Neural cell (in vitro differentiated cells): ENCODE measurements around the gene VMP1. TPM values are rescaled to one million over a fixed set of nuclear protein-coding genes. Genes with fewer than 3 reads are reported as not detected.
"Not testable (repeated sequence)": the region's sequence is repeated elsewhere in the genome, so short reads cannot be mapped to it uniquely, and the experiment has no call there.

Source experiments
- H2AFZ ChIP-seq: fragments of 200-600, 300-800 bp; sonication (generic), shearing (Covaris generic); 2 replicates; pipeline ENCODE4 v1.6.0; 2014; ENCODE audit warnings: low read depth, mild to moderate bottlenecking, antibody characterized with exemption, low read length, moderate library complexity
- H3F3A ChIP-seq: fragments of 200-600 bp; shearing (Covaris generic); 2 replicates; pipeline ENCODE4 v1.6.1; 2016; ENCODE audit warnings: mild to moderate bottlenecking, moderate library complexity, mixed read lengths, antibody characterized with exemption, low read length; ENCODE audit not compliant: insufficient read depth, poor library complexity, severe bottlenecking
- H3K27ac ChIP-seq: fragments of 200-600, 300-800 bp; sonication (generic), shearing (Covaris generic); 2 replicates; pipeline ENCODE4 v1.5.1; 2014; ENCODE audit warnings: mild to moderate bottlenecking, low read length, moderate library complexity
- H3K27me3 ChIP-seq: fragments of 300-800, 200-600 bp; sonication (generic), shearing (Covaris generic); 2 replicates; pipeline ENCODE4 v1.6.0; 2014; ENCODE audit warnings: mild to moderate bottlenecking, low read depth, low read length, moderate library complexity; ENCODE audit not compliant: insufficient read depth
- H3K36me3 ChIP-seq: fragments of 300-800, 200-600 bp; sonication (generic), shearing (Covaris generic); 2 replicates; pipeline ENCODE4 v1.5.1; 2014; ENCODE audit warnings: mild to moderate bottlenecking, antibody characterized with exemption, low read length, moderate library complexity; ENCODE audit not compliant: insufficient read depth
- H3K4me2 ChIP-seq: fragments of 300-800, 200-600 bp; sonication (generic), shearing (Covaris generic); 2 replicates; pipeline ENCODE4 v1.6.0; 2014; ENCODE audit warnings: mild to moderate bottlenecking, low read length
- H3K4me3 ChIP-seq: fragments of 300-800, 200-600 bp; sonication (generic), shearing (Covaris generic); 2 replicates; pipeline ENCODE4 v1.5.1; 2014; ENCODE audit warnings: mild to moderate bottlenecking, low read length, moderate library complexity
- H3K79me2 ChIP-seq: fragments of 200-600 bp; shearing (Covaris generic); replicated peaks from 2 replicates; pipeline ENCODE4 v1.6.0; 2014; ENCODE audit warnings: mild to moderate bottlenecking, low read length, moderate library complexity; ENCODE audit not compliant: insufficient read depth
- H3K9ac ChIP-seq: fragments of 300-800, 200-600 bp; sonication (generic), shearing (Covaris generic); 2 replicates; pipeline ENCODE4 v1.6.1; 2016; ENCODE audit warnings: mild to moderate bottlenecking, low read length, mixed read lengths
- H3K9me2 ChIP-seq: fragments of 200-600 bp; shearing (Covaris generic); 2 replicates; pipeline ENCODE4 v1.6.1; 2016; ENCODE audit warnings: mild to moderate bottlenecking, low read length, mixed read lengths; ENCODE audit not compliant: insufficient read depth
- H3K9me3 ChIP-seq: fragments of 200-600, 300-800 bp; sonication (generic), shearing (Covaris generic); 2 replicates; pipeline ENCODE4 v1.6.1; 2016; ENCODE audit warnings: mild to moderate bottlenecking, mixed run types, low read length, moderate library complexity, mixed read lengths
- H4K20me1 ChIP-seq: fragments of 200-600 bp; shearing (Covaris generic); 2 replicates; pipeline ENCODE4 v1.6.1; 2016; ENCODE audit warnings: mild to moderate bottlenecking, mixed run types; ENCODE audit not compliant: insufficient read depth
- EP300 ChIP-seq: fragments of 450-650 bp; conservative IDR thresholded peaks from 2 replicates; pipeline ENCODE4 v1.6.1; 2014; ENCODE audit warnings: antibody characterized with exemption, mild to moderate bottlenecking, moderate library complexity; ENCODE audit not compliant: poor library complexity, severe bottlenecking
- EZH2 ChIP-seq: fragments of 200-600, 300-800 bp; shearing (Covaris generic), sonication (generic); IDR thresholded peaks from 2 replicates; pipeline ENCODE4 v1.6.1; 2014; ENCODE audit warnings: antibody characterized with exemption, low read length, borderline replicate concordance, mild to moderate bottlenecking; ENCODE audit not compliant: insufficient read depth, poor library complexity, severe bottlenecking
- MXI1 ChIP-seq: fragments of 450-650 bp; conservative IDR thresholded peaks from 2 replicates; pipeline ENCODE4 v1.6.1; 2014; ENCODE audit warnings: antibody characterized with exemption, mild to moderate bottlenecking; ENCODE audit not compliant: poor library complexity, severe bottlenecking
- POLR2AphosphoS5 ChIP-seq: IDR thresholded peaks from 2 replicates; pipeline ENCODE4 v1.6.1; 2012
- RAD21 ChIP-seq: fragments of 450-650 bp; conservative IDR thresholded peaks from 2 replicates; pipeline ENCODE4 v1.6.1; 2014; ENCODE audit warnings: antibody characterized with exemption, mild to moderate bottlenecking, moderate library complexity
- SMC3 ChIP-seq: fragments of 450-650 bp; conservative IDR thresholded peaks from 2 replicates; pipeline ENCODE4 v1.6.1; 2014; ENCODE audit warnings: antibody characterized with exemption, mild to moderate bottlenecking, moderate library complexity; ENCODE audit not compliant: poor library complexity
- TAF1 ChIP-seq: IDR thresholded peaks from 2 replicates; pipeline ENCODE4 v1.6.1; 2012; ENCODE audit warnings: low read depth
- polyA plus RNA-seq: library from polyadenylated mRNA; depleted of rRNA; stranded (reverse); fragments of >200 nt; gene quantifications from 2 replicates; pipeline ENCODE4 v1.2.3, GENCODE V29; 2014
- TF ChIP-seq, protein P1 (sequence below): fragments of 450-650 bp; IDR thresholded peaks from 2 replicates; pipeline ENCODE4 v1.5.1; 2014; ENCODE audit warnings: antibody characterized with exemption, mild to moderate bottlenecking, moderate library complexity; ENCODE audit not compliant: poor library complexity, severe bottlenecking
- TF ChIP-seq, protein P2 (sequence below): IDR thresholded peaks from 2 replicates; pipeline ENCODE4 v1.6.1; 2012; ENCODE audit warnings: borderline replicate concordance

The VMP1 gene
- polyA plus RNA-seq, 1 donor from 2014 or later: 75.9 TPM

DNA sequence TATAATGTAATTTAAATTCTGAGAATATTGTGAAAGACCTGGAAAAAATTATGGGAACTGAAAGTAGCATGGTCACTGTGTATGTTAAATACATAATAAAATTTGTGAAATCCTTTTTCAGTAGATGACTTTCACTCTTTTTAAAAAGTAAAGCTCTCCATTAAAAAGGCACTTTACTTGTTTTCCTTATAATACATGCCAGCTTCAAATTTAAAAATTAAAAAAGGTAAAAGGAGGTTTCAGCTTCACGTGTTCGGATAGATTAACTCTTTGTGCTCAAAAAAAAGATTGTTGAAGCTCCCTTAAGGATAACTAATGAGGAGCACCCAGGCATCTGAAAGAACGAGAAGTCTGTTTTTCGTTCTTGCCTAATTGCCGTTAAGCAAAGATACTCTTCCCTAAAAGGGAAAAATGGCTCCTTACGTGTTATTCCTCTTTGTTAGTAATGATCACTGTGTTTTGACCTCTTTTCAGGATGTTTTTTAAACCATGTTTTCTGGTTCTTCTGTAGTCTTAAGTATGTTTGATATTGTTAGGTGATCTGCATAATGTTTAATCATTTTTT, 97.5 kb downstream of the VMP1 start:
- Histone ChIP-seq H3K9me2 (no peaks in the 10 kb centered on the region), H3K4me2 (no peak overlapping the region), H3K4me3 (no peak overlapping the region), H3K36me3 (no peaks in the 10 kb centered on the region), H4K20me1 (no peaks in the 10 kb centered on the region), H3K9me3 (no peaks in the 10 kb centered on the region), H3K27me3 (no peaks in the 10 kb centered on the region), H3K9ac (no peak overlapping the region), H3F3A (no peaks in the 10 kb centered on the region), H2AFZ (no peak overlapping the region), H3K79me2 (no peaks in the 10 kb centered on the region), H3K27ac (no peak overlapping the region)
- no peak for TF ChIP-seq EZH2
- TF ChIP-seq, protein P1, sequence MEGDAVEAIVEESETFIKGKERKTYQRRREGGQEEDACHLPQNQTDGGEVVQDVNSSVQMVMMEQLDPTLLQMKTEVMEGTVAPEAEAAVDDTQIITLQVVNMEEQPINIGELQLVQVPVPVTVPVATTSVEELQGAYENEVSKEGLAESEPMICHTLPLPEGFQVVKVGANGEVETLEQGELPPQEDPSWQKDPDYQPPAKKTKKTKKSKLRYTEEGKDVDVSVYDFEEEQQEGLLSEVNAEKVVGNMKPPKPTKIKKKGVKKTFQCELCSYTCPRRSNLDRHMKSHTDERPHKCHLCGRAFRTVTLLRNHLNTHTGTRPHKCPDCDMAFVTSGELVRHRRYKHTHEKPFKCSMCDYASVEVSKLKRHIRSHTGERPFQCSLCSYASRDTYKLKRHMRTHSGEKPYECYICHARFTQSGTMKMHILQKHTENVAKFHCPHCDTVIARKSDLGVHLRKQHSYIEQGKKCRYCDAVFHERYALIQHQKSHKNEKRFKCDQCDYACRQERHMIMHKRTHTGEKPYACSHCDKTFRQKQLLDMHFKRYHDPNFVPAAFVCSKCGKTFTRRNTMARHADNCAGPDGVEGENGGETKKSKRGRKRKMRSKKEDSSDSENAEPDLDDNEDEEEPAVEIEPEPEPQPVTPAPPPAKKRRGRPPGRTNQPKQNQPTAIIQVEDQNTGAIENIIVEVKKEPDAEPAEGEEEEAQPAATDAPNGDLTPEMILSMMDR: no peak
- no peak for TF ChIP-seq RAD21
- TF ChIP-seq TAF1: no peak
- no peak for TF ChIP-seq MXI1

DNA sequence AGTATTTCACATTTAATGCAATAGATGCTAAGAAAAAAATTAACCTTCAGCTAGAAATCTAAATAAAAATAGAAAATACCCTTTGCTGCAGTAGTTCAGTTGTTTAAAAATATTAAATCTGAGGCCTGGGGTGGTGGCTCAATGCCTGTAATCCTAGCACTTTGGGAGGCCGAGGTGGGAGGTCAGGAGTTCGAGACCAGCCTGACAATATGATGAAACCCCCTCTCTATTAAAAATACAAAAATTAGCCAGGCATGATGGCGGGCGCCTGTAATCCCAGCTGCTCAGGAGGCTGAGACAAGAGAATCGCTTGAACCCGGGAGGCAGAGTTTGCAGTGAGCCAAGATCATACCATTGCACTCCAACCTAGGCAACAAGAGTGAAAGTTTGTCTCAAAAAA, 98.9 kb downstream of the VMP1 start:
- H3K9me2 ChIP-seq, H3K27me3 ChIP-seq, H3K4me3 ChIP-seq, H3K9ac ChIP-seq, H3K79me2 ChIP-seq, H3K9me3 ChIP-seq, H3K4me2 ChIP-seq, H3K27ac ChIP-seq, H4K20me1 ChIP-seq, H3F3A ChIP-seq, H3K36me3 ChIP-seq, H2AFZ ChIP-seq: not testable (repeated sequence)

DNA sequence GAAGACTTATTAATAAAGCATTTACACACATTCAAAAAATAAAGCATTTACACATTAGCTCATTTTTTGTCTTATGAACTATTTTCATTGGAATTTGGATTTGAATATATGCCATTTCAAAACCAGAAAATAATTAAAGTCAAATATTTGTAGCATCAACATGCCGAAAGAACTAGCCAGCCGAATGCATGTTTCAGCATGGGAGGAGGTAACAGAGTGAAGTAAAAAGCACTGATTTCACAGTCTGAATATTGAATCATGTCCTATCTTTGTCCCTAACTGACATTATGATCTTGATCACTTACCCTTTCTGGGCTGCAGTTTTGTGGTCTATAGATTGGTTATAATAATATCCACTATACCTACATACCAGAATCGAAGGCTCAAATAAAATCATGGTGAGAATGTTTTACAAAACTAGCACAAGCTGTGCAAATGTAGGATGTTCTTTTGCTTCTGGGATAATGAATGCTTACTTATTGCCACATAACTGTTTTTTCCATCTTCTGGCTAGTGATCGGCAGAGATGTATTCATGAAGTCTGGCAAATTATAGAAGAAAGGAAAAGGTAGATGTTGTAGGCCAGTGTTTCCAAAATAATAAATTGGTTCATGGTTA, 100.5 kb downstream of the VMP1 start:
- no peaks in the 10 kb centered on the region for H3K79me2 ChIP-seq
- H4K20me1 ChIP-seq: no peaks in the 10 kb centered on the region
- H3K27me3 ChIP-seq: no peaks in the 10 kb centered on the region
- H3K4me3 ChIP-seq: no peak overlapping the region
- no peak overlapping the region for H2AFZ ChIP-seq
- H3K9me2 ChIP-seq: no peaks in the 10 kb centered on the region
- H3K9me3 ChIP-seq: no peaks in the 10 kb centered on the region
- no peaks in the 10 kb centered on the region for H3F3A ChIP-seq
- no peak overlapping the region for H3K4me2 ChIP-seq
- no peak overlapping the region for H3K27ac ChIP-seq
- no peak overlapping the region for H3K9ac ChIP-seq
- H3K36me3 ChIP-seq: peaks cover 8% of the 10 kb centered on the region
- TF ChIP-seq TAF1 (no peak), EZH2 (no peak), RAD21 (no peak), EP300 (no peak), SMC3 (no peak), MXI1 (no peak), POLR2AphosphoS5 (no peak)
- TF ChIP-seq, protein P2, sequence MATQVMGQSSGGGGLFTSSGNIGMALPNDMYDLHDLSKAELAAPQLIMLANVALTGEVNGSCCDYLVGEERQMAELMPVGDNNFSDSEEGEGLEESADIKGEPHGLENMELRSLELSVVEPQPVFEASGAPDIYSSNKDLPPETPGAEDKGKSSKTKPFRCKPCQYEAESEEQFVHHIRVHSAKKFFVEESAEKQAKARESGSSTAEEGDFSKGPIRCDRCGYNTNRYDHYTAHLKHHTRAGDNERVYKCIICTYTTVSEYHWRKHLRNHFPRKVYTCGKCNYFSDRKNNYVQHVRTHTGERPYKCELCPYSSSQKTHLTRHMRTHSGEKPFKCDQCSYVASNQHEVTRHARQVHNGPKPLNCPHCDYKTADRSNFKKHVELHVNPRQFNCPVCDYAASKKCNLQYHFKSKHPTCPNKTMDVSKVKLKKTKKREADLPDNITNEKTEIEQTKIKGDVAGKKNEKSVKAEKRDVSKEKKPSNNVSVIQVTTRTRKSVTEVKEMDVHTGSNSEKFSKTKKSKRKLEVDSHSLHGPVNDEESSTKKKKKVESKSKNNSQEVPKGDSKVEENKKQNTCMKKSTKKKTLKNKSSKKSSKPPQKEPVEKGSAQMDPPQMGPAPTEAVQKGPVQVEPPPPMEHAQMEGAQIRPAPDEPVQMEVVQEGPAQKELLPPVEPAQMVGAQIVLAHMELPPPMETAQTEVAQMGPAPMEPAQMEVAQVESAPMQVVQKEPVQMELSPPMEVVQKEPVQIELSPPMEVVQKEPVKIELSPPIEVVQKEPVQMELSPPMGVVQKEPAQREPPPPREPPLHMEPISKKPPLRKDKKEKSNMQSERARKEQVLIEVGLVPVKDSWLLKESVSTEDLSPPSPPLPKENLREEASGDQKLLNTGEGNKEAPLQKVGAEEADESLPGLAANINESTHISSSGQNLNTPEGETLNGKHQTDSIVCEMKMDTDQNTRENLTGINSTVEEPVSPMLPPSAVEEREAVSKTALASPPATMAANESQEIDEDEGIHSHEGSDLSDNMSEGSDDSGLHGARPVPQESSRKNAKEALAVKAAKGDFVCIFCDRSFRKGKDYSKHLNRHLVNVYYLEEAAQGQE: no peak
- TF ChIP-seq, protein P1: no peak
